HG03097 (cell line): ENCODE data around the gene ATP6V1G2.
"Not testable (repeated sequence)": the region's sequence is repeated elsewhere in the genome, so short reads cannot be mapped to it uniquely, and the experiment has no call there.

Source experiments
- ATAC-seq: cut with Tn5 transposase; IDR thresholded peaks from one replicate; pipeline ENCODE4 v1.9.1; 2021; ENCODE audit not compliant: unreplicated experiment, low FRiP score

The ATP6V1G2 gene

GRCh38 chr6:31531771-31532643, 14.4 kb downstream of the ATP6V1G2 start:
- ATAC-seq = no peak

- no peak for ATAC-seq
Measured at GRCh38 chr6:31531162-31531561, 15.2 kb downstream of the ATP6V1G2 start.

GRCh38 chr6:31530659-31531058, 15.7 kb downstream of the ATP6V1G2 start:
- no peak for ATAC-seq

- no peak for ATAC-seq
Measured at GRCh38 chr6:31529329-31530150, 16.9 kb downstream of the ATP6V1G2 start.

- no peak for ATAC-seq
Measured at GRCh38 chr6:31528821-31529328, 17.5 kb downstream of the ATP6V1G2 start, which contains the start of gene MCCD1. Gene MCCD1 (plus strand): TSS chr6:31528962. CDS start chr6:31529015, 53 bp downstream.

GRCh38 chr6:31528307-31528777, 18.1 kb downstream of the ATP6V1G2 start:
- no peak for ATAC-seq

GRCh38 chr6:31525932-31526591, 20.3 kb downstream of the ATP6V1G2 start:
- no peak for ATAC-seq

GRCh38 chr6:31525553-31525931, 20.9 kb downstream of the ATP6V1G2 start:
- no peak for ATAC-seq

- no peak for ATAC-seq
Measured at GRCh38 chr6:31521835-31522234, 24.6 kb downstream of the ATP6V1G2 start.

- no peak for ATAC-seq
Measured at GRCh38 chr6:31513456-31514165, 32.8 kb downstream of the ATP6V1G2 start.

- no peak for ATAC-seq
Measured at GRCh38 chr6:31510007-31510406, 36.4 kb downstream of the ATP6V1G2 start.

GRCh38 chr6:31509036-31509435, 37.4 kb downstream of the ATP6V1G2 start:
- ATAC-seq = not testable (repeated sequence)

GRCh38 chr6:31502586-31502985, 43.8 kb downstream of the ATP6V1G2 start:
- no peak for ATAC-seq

- not testable (repeated sequence) for ATAC-seq
Measured at GRCh38 chr6:31499648-31500047, 46.8 kb downstream of the ATP6V1G2 start.

- no peak for ATAC-seq
Measured at GRCh38 chr6:31498748-31499147, 47.7 kb downstream of the ATP6V1G2 start.

GRCh38 chr6:31497531-31498476, 48.6 kb downstream of the ATP6V1G2 start, which contains the start of gene MICB:
Gene MICB (plus strand): TSS chr6:31498145. CDS start chr6:31498194, 49 bp downstream.
- no peak for ATAC-seq

GRCh38 chr6:31496826-31497225, 49.6 kb downstream of the ATP6V1G2 start:
- ATAC-seq = not testable (repeated sequence)

- ATAC-seq = no peak
Measured at GRCh38 chr6:31495580-31495979, 50.8 kb downstream of the ATP6V1G2 start.
